K562 (cell line): ENCODE results near the gene TCF12.

Experiments used
- CREB1 ChIP-seq, 2 experiments: sonication (generic) in 1 of 2; formaldehyde crosslinking in 1 of 2; IDR thresholded peaks; 2 replicates each; pipeline versions ENCODE4 v1.6.1 to v1.8.0; 2012 to 2022; ENCODE audit warnings: inconsistent platforms in 1 of 2, mild to moderate bottlenecking in 1 of 2, missing genetic modification reagents in 1 of 2, moderate library complexity in 1 of 2
- CTCF ChIP-seq, 3 experiments: IDR thresholded peaks in 2 of 3; conservative IDR thresholded peaks in 1 of 3; 2 replicates each; pipeline ENCODE4 v1.5.1; 2011 to 2012; ENCODE audit warnings: low read length in 3 of 3, mild to moderate bottlenecking in 3 of 3, control low read depth in 2 of 3, improper control_type of control experiment in 1 of 3, inconsistent platforms in 1 of 3, low read depth in 1 of 3, mixed read lengths in 1 of 3, moderate library complexity in 1 of 3; ENCODE audit not compliant: insufficient read depth in 2 of 3
- EGR1 ChIP-seq: fragments of 450-650 bp; conservative IDR thresholded peaks from 2 replicates; pipeline ENCODE4 v1.6.1; 2017; ENCODE audit warnings: mild to moderate bottlenecking
- GTF2F1 ChIP-seq: IDR thresholded peaks from 2 replicates; pipeline ENCODE4 v1.6.1; 2011; ENCODE audit warnings: low read depth, low read length, improper control_type of control experiment
- HEY1 ChIP-seq: fragments of 250-450 bp; sonication (Bioruptor Pico); IDR thresholded peaks from 2 replicates; pipeline ENCODE4 v1.5.0; 2020; ENCODE audit warnings: mild to moderate bottlenecking, moderate library complexity, borderline replicate concordance
- KDM4B ChIP-seq, 2 experiments: fragments of 450-650 bp in 1 of 2; sonication (generic) in 1 of 2; IDR thresholded peaks; 2 replicates each; pipeline ENCODE4 v1.6.1; 2016 to 2017; ENCODE audit warnings: borderline replicate concordance in 2 of 2, antibody characterized with exemption in 1 of 2, low read depth in 1 of 2, mild to moderate bottlenecking in 1 of 2
- MAX ChIP-seq: sonication (generic); formaldehyde crosslinking; IDR thresholded peaks from 2 replicates; pipeline ENCODE4 v1.9.0; 2022; ENCODE audit warnings: mild to moderate bottlenecking, missing genetic modification reagents
- POLR2A ChIP-seq: fragments of 450-650 bp; conservative IDR thresholded peaks from 2 replicates; pipeline ENCODE4 v1.6.1; 2016
- REST ChIP-seq, 2 experiments: fragments of 450-650 bp; formaldehyde crosslinking in 1 of 2; IDR thresholded peaks; 2 replicates each; pipeline versions ENCODE4 v1.4.0 to v1.6.1; 2014 to 2020; ENCODE audit warnings: mild to moderate bottlenecking in 2 of 2, borderline replicate concordance in 1 of 2, low read depth in 1 of 2
- RREB1 ChIP-seq: fragments of 250-450 bp; sonication (Bioruptor Pico); IDR thresholded peaks from 2 replicates; pipeline ENCODE4 v1.4.0; 2020
- STAG1 ChIP-seq: sonication (generic); formaldehyde crosslinking; IDR thresholded peaks from 2 replicates; pipeline ENCODE4 v1.5.0; 2020; ENCODE audit warnings: missing genetic modification reagents, borderline replicate concordance
- ZNF224 ChIP-seq: sonication (generic); formaldehyde crosslinking; IDR thresholded peaks from 2 replicates; pipeline ENCODE4 v1.8.0; 2022; ENCODE audit warnings: mild to moderate bottlenecking, missing genetic modification reagents
- ZNF512 ChIP-seq: IDR thresholded peaks from 2 replicates; pipeline ENCODE4 v1.6.1; 2016; ENCODE audit warnings: missing genetic modification characterization, missing compliant biosample characterization
- ZNF780A ChIP-seq: fragments of 250-450 bp; sonication (Bioruptor Pico); IDR thresholded peaks from 2 replicates; pipeline ENCODE4 v1.5.0; 2021; ENCODE audit warnings: mild to moderate bottlenecking

- TF ChIP-seq EGR1 (no peak), REST (IDR thresholded peaks at IDR 0.05; ENCODE audit: borderline replicate concordance) (no peak), REST (CRISPR knock-in tag; IDR thresholded peaks at IDR 0.05; ENCODE audit: low read depth) (no peak), ZNF512 (tag) (no peak), ZNF224 (CRISPR knock-in tag) (no peak), GTF2F1 (no peak), RREB1 (no peak), CTCF (IDR thresholded peaks at IDR 0.05 in 2 of 3, conservative IDR thresholded peaks at IDR 0.05 in 1 of 3; ENCODE audit: insufficient read depth in 2 of 3, low read depth in 1 of 3, low read length in 3 of 3) (no peak), ZNF780A (CRISPR knock-in tag) (no peak), KDM4B (IDR thresholded peaks at IDR 0.05; ENCODE audit: borderline replicate concordance in 2 of 2, low read depth in 1 of 2) (no peak), POLR2A (no peak), MAX (CRISPR knock-in tag) (no peak), CREB1 (IDR thresholded peaks at IDR 0.05) (no peak), CREB1 (CRISPR knock-in tag; IDR thresholded peaks at IDR 0.05) (no peak), HEY1 (CRISPR knock-in tag) (no peak), STAG1 (CRISPR knock-in tag) (no peak)
These were observed 107.7 kb downstream of the TCF12 start for GRCh38 chr15:57026016-57026592.
